ENCODE measurements around the gene CDR2L. TPM values are rescaled to one million over a fixed set of nuclear protein-coding genes. Genes with fewer than 3 reads are reported as not detected.
"Not testable (repeated sequence)": the region's sequence is repeated elsewhere in the genome, so short reads cannot be mapped to it uniquely, and the experiment has no call there.

The CDR2L gene
- total RNA-seq, 1 donor from 2014 or later = 18.3 TPM

DNA sequence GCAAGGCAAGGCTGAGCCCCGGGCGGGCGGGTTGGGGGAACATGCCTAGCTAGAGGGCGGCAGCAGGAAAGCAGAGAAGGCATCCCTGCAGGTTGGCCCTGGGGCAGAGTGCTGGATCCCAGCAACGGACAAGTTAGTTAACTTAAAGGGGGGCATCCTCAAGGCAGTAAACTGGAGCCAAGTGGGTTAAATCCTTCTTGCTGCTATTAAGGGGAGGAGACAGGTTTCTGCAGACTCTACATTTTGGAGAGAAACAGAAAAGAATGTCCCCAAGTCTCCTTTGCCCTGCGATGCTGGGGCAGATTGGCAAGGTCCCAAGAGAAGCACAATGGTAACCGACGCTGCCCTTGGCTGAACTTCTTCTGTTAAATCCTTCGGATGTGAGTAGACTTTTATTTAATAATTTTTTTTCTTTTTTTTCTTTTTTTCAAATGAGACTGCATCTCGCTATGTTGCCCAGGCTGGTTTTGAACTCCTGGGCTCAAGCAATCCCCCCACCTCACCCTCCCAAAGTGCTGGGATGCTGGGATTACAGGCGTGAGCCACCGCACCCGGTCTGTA is 45.4 kb downstream of the CDR2L start:
- intact Hi-C loops (cut with micrococcal nuclease) = no loop called here
- ATAC-seq (no peak), DNase-seq (no peak)

DNA sequence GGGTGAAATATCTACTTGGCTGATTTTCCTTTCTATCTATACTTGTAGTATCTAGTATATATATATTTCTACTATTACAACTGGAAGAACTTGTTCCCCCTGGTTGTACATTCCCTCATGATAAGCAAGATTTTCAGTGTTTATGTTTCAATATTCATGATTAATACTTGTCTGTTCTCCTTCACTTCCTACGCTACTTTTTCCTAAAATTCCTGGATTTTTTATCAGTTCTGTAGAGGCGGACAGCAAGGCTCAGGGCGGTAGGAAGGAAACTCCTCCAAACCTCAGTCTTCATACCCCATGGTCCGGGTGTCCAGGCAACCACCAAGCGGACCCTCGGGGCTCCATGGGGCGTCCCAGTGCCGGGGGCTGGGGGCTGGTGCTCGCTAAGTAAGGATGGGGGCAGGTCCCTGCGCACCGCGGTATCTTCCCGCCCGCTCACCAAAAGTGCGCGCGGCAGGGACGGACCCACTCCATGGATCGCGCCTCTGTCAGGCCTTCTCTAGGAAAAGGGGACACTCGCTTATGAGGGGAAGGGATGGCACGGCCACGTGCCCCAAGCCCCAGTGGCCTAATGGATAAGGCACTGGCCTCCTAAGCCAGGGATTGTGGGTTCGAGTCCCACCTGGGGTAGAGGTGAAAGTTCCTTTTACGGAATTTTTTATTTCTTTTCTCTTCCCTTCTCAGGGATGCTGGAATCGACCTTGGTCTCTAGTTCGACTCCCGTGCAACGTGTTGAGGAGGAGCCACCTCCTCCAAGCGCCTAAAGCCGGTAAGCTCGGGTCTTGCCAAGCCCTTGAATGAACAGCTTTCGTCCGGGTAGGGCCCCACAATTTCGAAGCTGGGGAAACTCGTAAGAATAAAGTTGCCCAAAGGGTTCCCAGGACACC is 46.2 kb downstream of the CDR2L start:
- intact Hi-C loops (cut with micrococcal nuclease) = no loop called here
- ATAC-seq (peak; percentile 75), DNase-seq (peak; percentile 92)

DNA sequence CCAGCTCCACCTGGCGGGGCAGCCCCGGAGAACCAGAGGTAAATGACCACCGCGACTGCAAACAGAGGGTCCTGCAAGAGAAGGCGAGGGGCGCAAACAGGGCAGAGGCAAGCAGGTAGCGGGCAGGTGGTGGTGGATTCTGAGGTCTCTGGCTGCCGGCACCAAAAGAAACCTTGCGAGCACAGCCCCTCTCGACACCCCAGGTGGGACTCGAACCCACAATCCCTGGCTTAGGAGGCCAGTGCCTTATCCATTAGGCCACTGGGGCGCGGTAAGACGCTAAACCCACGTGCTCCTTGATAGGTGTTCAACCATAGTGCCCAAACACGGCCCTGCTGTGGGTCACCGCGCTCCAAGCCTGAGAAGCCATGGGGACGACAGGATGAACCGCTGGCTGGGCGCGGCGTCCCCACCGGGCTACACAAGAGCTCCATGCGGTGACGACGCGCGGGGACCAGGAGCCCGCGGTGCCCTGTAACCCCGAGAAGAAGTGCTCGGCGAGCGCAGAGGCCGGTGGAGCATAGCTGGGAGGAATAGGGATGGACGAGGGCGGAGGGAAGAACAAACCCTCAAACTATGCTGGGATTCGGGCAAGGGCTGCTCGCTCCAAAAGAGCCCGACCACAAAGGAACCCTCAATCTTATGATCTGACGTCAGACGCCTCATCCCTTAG is 46.9 kb downstream of the CDR2L start:
- peak; percentile 88 for DNase-seq
- intact Hi-C loops (cut with micrococcal nuclease) = no loop called here
- peak; percentile 77 for ATAC-seq

GRCh38 chr17:75036643-75037268 is 49.3 kb downstream of the CDR2L start:
- intact Hi-C loops (cut with micrococcal nuclease) = no loop called here
- ATAC-seq (peak; percentile 37), DNase-seq (peak; percentile 89)

DNA sequence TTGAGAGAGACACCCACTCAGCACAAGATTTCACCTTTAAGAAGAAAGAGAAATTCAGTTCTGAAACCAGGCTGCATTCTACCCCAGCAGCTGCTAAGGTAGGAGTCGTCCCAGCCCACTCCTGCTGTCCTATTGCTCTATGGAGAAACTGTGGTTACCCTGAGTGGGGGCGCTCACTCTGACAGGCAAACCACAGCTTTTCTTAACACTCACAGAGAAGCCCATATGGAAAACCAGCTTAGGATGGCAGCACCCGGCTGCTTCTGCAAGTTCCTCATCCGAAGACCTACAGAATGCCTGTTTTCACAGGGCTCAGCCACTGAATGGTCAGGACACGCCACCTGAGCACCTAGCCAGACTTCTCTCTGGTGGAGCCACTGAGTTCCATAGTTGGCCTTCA is 51.8 kb downstream of the CDR2L start:
- intact Hi-C loops (cut with micrococcal nuclease) = no loop called here
- no peak for DNase-seq
- no peak for ATAC-seq

DNA sequence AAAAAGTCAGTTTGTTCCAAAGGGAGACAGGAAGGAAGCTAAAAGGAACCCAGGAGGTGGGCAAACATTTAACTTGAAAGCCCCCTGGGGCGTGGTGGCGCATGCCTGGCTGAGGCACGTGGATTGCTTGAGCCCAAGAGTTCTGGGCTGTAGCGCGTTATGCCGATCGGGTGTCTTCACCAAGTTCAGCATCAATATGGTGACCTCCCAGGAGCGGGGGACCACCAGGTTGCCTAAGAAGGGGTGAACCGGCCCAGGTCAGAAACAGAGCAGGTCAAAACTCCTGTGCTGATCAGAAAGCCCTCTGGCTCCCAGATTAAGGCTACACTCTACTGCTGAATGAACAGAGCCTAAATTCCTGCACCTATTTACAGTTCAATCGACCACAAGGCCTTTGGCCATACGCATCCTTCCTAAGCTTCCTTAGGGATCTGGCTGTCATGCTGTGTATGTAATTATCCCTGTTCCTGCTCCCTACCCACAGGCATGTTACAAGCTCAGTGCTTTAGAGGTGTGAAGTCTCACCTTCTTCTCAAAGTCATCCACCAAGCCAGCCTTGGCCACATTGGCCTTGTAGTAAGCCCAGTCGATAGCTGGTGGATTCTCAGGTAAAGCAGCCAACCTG is 54.3 kb downstream of the CDR2L start:
- no peak for DNase-seq
- intact Hi-C loops (cut with micrococcal nuclease) = no loop called here
- ATAC-seq = no peak

DNA sequence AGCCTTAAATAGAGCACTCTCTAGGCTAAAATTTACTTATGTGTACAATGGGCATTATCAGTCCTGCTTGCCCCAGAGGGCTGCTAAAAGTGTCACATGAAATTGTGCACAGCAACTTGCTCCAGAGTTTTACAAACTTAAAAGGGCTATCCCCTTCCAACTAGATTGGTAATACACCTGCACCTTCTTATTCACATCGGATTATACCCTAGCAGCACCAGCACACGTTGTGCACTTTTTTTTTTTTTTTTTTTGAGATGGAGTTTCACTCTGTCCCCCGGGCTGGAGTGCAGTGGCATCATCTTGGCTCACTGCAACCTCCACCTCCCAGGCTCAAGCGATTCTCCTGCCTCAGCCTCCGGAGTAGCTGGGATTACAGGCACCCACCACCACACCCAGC is 56.4 kb downstream of the CDR2L start:
- ATAC-seq; intact Hi-C loops (cut with micrococcal nuclease); DNase-seq: not testable (repeated sequence)

DNA sequence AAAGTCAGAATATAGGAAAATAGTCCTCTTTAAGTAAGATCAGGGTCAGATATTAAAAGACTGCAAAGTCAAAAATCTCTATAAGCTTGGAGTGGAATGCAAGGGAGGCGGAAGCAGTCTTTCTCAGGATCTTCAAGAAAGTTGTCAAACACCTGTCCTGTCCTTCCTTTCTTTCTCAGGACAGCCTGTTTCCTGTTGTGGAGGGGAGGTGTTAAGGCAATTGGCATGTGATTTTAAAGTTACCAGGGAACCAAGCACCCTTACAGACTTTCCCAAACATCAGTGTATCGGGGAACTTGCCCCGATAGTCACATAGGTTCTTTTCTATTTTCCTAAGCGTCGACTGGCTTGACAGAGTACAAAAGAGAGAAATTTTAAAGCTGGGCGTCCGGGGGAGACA is 57.3 kb downstream of the CDR2L start:
- DNase-seq (no peak), ATAC-seq (no peak)
- intact Hi-C loops (cut with micrococcal nuclease) = no loop called here

- intact Hi-C loops (cut with micrococcal nuclease); DNase-seq; ATAC-seq: not testable (repeated sequence)
Measured at GRCh38 chr17:75045946-75046406, 58.5 kb downstream of the CDR2L start.

GRCh38 chr17:75046407-75047289 is 59.2 kb downstream of the CDR2L start, which contains the start of the genes ATP5PD and KCTD2:
Gene ATP5PD, minus strand, starts transcription at chr17:75046969. Its CDS starts 4,319 bp downstream, at chr17:75042650.
Gene KCTD2, plus strand, starts transcription at chr17:75047225. Its CDS starts 26 bp downstream, at chr17:75047251.
- intact Hi-C loops (cut with micrococcal nuclease) = no loop called here
- ATAC-seq = peak; percentile 98
- DNase-seq = peak; percentile 98

- no peak for ATAC-seq
- peak; percentile 59 for DNase-seq
- intact Hi-C loops (cut with micrococcal nuclease) = no loop called here
Measured at GRCh38 chr17:75047398-75048098, 60.1 kb downstream of the CDR2L start.

- DNase-seq (peak; percentile 50), ATAC-seq (peak; percentile 32)
- intact Hi-C loops (cut with micrococcal nuclease) = no loop called here
Measured at GRCh38 chr17:75048249-75048878, 60.9 kb downstream of the CDR2L start.

DNA sequence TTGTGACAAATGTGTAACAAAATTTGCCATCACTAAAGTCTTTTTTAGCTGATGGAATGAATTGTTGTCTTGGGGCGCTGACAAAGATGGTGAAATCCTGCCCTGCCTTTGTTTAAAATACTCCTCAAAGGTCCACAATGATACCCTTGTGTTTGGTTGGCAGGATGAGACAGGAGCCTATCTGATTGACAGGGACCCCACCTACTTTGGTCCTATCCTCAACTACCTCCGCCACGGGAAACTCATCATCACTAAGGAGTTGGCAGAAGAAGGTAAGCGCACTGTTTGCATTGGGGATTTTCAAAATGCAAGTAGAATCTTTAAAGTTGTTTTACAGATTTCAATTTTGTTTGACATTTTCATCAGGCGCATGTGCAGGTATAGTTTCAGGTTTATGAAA is 61.6 kb downstream of the CDR2L start:
- intact Hi-C loops (cut with micrococcal nuclease) = no loop called here
- ATAC-seq (no peak), DNase-seq (no peak)

DNA sequence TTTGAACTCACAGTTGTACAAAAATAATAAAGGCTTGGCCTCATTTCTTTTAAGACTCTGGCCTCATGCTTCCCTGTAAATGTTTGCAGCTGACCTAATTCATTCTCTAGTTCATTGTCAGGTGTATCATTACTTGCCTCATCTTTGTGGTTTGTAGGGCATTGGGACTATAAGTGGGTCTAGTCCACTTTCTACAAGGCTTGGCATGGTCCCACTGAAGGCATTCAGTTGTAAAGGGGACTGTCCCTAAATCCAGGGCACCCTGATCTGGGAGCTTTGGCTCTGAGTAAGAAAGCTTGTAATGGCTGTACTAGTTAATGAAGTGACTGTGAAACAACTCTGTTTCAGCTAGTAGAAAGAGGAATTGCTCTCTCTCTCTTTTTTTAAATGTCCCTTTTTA is 62.3 kb downstream of the CDR2L start:
- ATAC-seq = no peak
- DNase-seq = no peak
- intact Hi-C loops (cut with micrococcal nuclease) = no loop called here

DNA sequence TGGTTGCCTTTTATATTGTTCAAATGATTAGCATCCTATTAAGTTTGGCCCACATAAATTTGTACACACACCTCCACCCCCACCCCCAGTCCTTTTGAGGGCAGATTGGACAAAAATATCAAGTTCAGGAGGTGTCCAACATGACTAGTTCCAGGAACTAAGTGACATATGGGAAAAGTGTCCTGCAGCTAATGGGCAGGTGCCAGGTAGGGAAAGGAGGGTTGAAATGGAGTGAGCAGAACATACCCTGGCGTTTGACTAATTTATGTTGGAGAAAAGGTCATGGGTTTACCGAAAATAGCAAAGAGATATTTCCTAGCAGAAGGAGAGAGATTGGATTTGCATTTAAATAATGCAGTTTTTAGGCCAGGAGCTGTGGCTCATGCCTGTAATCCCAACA is 64.5 kb downstream of the CDR2L start:
- no peak for DNase-seq
- intact Hi-C loops (cut with micrococcal nuclease) = no loop called here
- ATAC-seq = no peak

Data from left ventricle myocardium superior (tissue), 1 donor.